Sigmoid colon (tissue), 7 donors: ENCODE results near the gene DNPH1. TPM values are rescaled to one million over a fixed set of nuclear protein-coding genes. Genes with fewer than 3 reads are reported as not detected.

Experiments used
- DNase-seq: peaks from one replicate; pipeline ENCODE4 v3.0.0-alpha.2; 2019
- H3K27ac ChIP-seq, 4 donors: fragments of 200-600 bp; sonication (generic); one replicate each; pipeline ENCODE4 v1.5.1; 2016 to 2019; ENCODE audit warnings: mild to moderate bottlenecking in 1 of 4
- H3K27me3 ChIP-seq, 3 donors: fragments of 200-600 bp; sonication (generic); one replicate each; pipeline ENCODE4 v1.5.1; 2019; ENCODE audit warnings: mild to moderate bottlenecking in 1 of 3
- H3K36me3 ChIP-seq, 4 donors: fragments of 200-600 bp; sonication (generic); one replicate each; pipeline ENCODE4 v1.5.1; 2016 to 2019
- H3K4me1 ChIP-seq, 4 donors: fragments of 200-600 bp; sonication (generic); one replicate each; pipeline ENCODE4 v1.5.1; 2017 to 2019
- H3K4me3 ChIP-seq, 4 donors: fragments of 200-600 bp; sonication (generic); one replicate each; pipeline ENCODE4 v1.5.1; 2017 to 2019; ENCODE audit warnings: mild to moderate bottlenecking in 2 of 4, moderate library complexity in 1 of 4
- H3K9me3 ChIP-seq, 4 donors: fragments of 200-600 bp in 3 of 4; sonication (generic) in 3 of 4; one replicate each; pipeline versions ENCODE4 v1.5.1 to v1.6.1; 2013 to 2019
- CTCF ChIP-seq, 4 experiments: fragments of 450-650 bp in 3 of 4; fragments of 200-600 bp in 1 of 4; IDR thresholded peaks; one replicate each; pipeline ENCODE4 v1.5.1; 2016 to 2019; ENCODE audit warnings: antibody characterized with exemption in 4 of 4, mild to moderate bottlenecking in 3 of 4, moderate library complexity in 2 of 4
- EP300 ChIP-seq, 4 donors: sonication (generic); formaldehyde crosslinking; IDR thresholded peaks; one replicate each; pipeline ENCODE4 v1.6.1; 2017; ENCODE audit warnings: antibody characterized with exemption in 4 of 4
- POLR2A ChIP-seq, 2 donors: fragments of 450-650 bp; IDR thresholded peaks; one replicate each; pipeline ENCODE4 v1.6.1; 2016; ENCODE audit warnings: antibody characterized with exemption in 2 of 2, mild to moderate bottlenecking in 2 of 2, moderate library complexity in 2 of 2
- POLR2AphosphoS5 ChIP-seq, 4 donors: sonication (generic); formaldehyde crosslinking; IDR thresholded peaks; one replicate each; pipeline ENCODE4 v1.6.1; 2017; ENCODE audit warnings: antibody characterized with exemption in 4 of 4
- WGBS, 2 donors: extraction: QIAGEN DNeasy Blood & Tissue Kit; methylation state at CpG; one replicate each; pipeline ENCODE4 v1.1.7; 2013; 5-methylcytosine and 5-hydroxymethylcytosine counted together
- intact Hi-C: fragments of 100-400 bp; cut with DNase I; formaldehyde crosslinking; loops from one replicate; pipeline ENCODE4 v1.15.1; 2023
- polyA plus RNA-seq, 3 donors: library from polyadenylated mRNA; stranded (reverse); fragments of 200-250 nt; gene quantifications; one replicate each; pipeline ENCODE4 v1.2.3, GENCODE V29; 2013
- total RNA-seq, 4 donors: library from RNA; depleted of rRNA; stranded (reverse); fragments of >200 nt; gene quantifications; one replicate each; pipeline ENCODE4 v1.1.0, GENCODE V29; 2016
- donor health status: healthy with polysubstance abuse.
- donor health status: Bipolar disorder and iron deficiency.
- donor health status: healthy.

The DNPH1 gene
- total and polyA plus RNA-seq, 7 donors, result 32.1 to 188 (median 96.0) TPM

DNA sequence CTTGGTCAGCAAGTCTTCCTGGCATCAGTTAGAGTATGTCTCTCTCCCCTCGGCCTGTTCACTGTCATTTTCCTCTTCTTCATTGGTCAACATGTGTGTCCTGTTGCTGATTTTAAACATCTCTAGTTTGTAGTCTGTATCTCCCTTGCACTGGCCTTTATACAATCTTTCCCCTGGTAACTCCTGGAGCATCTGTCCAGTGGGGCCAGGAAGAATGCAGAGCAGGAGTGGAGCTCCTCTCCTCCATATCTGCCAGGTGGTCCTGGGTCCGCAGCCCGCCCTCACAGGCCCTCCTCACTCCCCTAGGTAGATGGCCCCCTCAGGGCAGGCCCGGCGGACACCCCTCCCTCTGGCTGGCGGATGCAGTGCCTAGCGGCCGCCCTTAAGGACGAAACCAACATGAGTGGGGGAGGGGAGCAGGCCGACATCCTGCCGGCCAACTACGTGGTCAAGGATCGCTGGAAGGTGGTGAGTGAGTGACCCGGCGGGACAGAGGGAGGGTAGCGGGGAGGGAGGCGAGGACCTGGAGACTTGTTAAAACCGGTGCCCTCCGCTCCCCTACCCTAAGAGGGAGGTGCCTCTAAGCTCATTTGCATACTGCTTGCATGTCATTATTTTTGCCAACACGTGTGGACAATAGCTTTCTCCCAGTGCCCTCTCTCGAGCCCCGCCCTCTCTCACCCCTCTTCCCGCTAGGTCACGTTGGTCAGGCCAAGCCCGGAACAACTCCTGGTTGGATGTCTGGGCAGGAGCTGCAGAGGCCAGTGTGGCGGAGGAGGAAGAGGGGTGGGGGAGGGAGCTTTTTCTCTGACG is 17.2 kb upstream of the DNPH1 start:
- Histone ChIP-seq H3K4me3 (peak overlapping the region; percentile 26 to 63 (median 55)), H3K27ac (peak overlapping the region in 2 of 4 donors; percentile 40 to 48), H3K27me3 (peaks cover 14 to 56% (median 21%) of the 10 kb centered on the region in 3 donors), H3K4me1 (peaks cover 0 to 15% (median 12%) of the 10 kb centered on the region in 4 donors), H3K36me3 (no peaks in the 10 kb centered on the region), H3K9me3 (no peaks in the 10 kb centered on the region)
- TF ChIP-seq CTCF (IDR thresholded peaks at IDR 0.05) (no peak), POLR2A (IDR thresholded peaks at IDR 0.05) (no peak), EP300 (IDR thresholded peaks at IDR 0.05) (no peak), POLR2AphosphoS5 (IDR thresholded peaks at IDR 0.05) (no peak)
- DNase-seq, result peak; percentile 74
- 27 to 32% methylated on average over 27 of the region's 27 CpGs for WGBS, 2 donors
- intact Hi-C loops, result no loop called here

GRCh38 chr6:43243664-43244321 is 14.5 kb upstream of the DNPH1 start:
- 16 to 31% methylated on average over 37 of the region's 37 CpGs for WGBS, 2 donors
- DNase-seq, result no peak
- intact Hi-C loops, result no loop called here
- Histone ChIP-seq H3K9me3 (no peaks in the 10 kb centered on the region), H3K27me3 (peaks cover 14 to 64% (median 21%) of the 10 kb centered on the region in 3 donors), H3K4me3 (no peak overlapping the region), H3K36me3 (no peaks in the 10 kb centered on the region), H3K4me1 (peaks cover 0 to 15% (median 12%) of the 10 kb centered on the region in 4 donors), H3K27ac (no peak overlapping the region)
- TF ChIP-seq CTCF (IDR thresholded peaks at IDR 0.05) (no peak), EP300 (IDR thresholded peaks at IDR 0.05) (no peak), POLR2A (IDR thresholded peaks at IDR 0.05) (no peak), POLR2AphosphoS5 (IDR thresholded peaks at IDR 0.05) (no peak)

GRCh38 chr6:43242908-43243663 is 13.8 kb upstream of the DNPH1 start, which contains the start of gene TTBK1:
TSS of gene TTBK1 (plus strand) at chr6:43243481. CDS start at chr6:43246661, 3,180 bp downstream.
- no peak for TF ChIP-seq CTCF (IDR thresholded peaks at IDR 0.05)
- no peak for TF ChIP-seq EP300 (IDR thresholded peaks at IDR 0.05)
- TF ChIP-seq POLR2AphosphoS5 (IDR thresholded peaks at IDR 0.05), result no peak
- TF ChIP-seq POLR2A (IDR thresholded peaks at IDR 0.05), result no peak
- Histone ChIP-seq H3K9me3 (no peaks in the 10 kb centered on the region), H3K4me1 (peaks cover 0 to 15% (median 12%) of the 10 kb centered on the region in 4 donors), H3K27me3 (peaks cover 14 to 64% (median 21%) of the 10 kb centered on the region in 3 donors), H3K36me3 (no peaks in the 10 kb centered on the region), H3K27ac (no peak within 1 kb of the TSS), H3K4me3 (no peak within 1 kb of the TSS)
- DNase-seq, result no peak
- WGBS, 2 donors, result 11 to 12% methylated on average over 47 of the region's 47 CpGs
- intact Hi-C loops, result no loop called here

DNA sequence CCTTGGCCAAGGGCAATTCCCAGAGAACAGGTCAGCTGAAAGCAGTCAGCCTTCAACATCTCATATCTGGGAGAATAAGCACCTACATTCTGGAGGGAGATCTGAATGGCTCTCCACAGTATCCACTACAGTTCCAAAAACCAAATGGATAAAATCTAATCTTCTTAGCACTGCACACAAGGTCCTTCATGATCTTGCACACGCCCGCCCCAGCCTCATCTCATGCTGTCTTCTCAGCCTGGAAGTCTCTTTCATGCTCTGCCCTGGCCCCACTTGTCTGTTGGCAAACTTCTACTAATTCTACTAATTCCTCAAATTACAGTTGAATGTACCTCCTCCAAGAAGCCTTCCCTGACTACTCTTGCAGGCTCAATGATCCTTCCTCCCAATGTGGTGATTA is 12.2 kb upstream of the DNPH1 start:
- no peak for TF ChIP-seq POLR2AphosphoS5 (IDR thresholded peaks at IDR 0.05)
- no peak for TF ChIP-seq EP300 (IDR thresholded peaks at IDR 0.05)
- no peak for TF ChIP-seq POLR2A (IDR thresholded peaks at IDR 0.05)
- TF ChIP-seq CTCF (IDR thresholded peaks at IDR 0.05), result no peak
- H3K27me3 ChIP-seq, result peaks cover 14 to 67% (median 21%) of the 10 kb centered on the region in 3 donors
- no peaks in the 10 kb centered on the region for H3K36me3 ChIP-seq
- intact Hi-C loops, result no loop called here
- no peaks in the 10 kb centered on the region for H3K9me3 ChIP-seq
- peaks cover 0 to 2% (median under 1%) of the 10 kb centered on the region in 4 donors for H3K4me1 ChIP-seq
- H3K27ac ChIP-seq, result no peak overlapping the region
- 94 to 98% methylated on average over 2 of the region's 2 CpGs for WGBS, 2 donors
- no peak overlapping the region for H3K4me3 ChIP-seq
- no peak for DNase-seq
